ENCODE results near the gene GLRA1.
"Not testable (repeated sequence)": the region's sequence is repeated elsewhere in the genome, so short reads cannot be mapped to it uniquely, and the experiment has no call there.

Gene GLRA1

GRCh38 chr5:151810897-151811296 is 113.8 kb downstream of the GLRA1 start:
- no peak for DNase-seq

- DNase-seq = no peak
These were observed 114.2 kb downstream of the GLRA1 start for GRCh38 chr5:151810449-151810848.

GRCh38 chr5:151808451-151809169 is 116.0 kb downstream of the GLRA1 start:
- no peak for DNase-seq

GRCh38 chr5:151805414-151806223 is 119.0 kb downstream of the GLRA1 start:
- DNase-seq = no peak

GRCh38 chr5:151800532-151800931 is 124.1 kb downstream of the GLRA1 start:
- no peak for DNase-seq

- no peak for DNase-seq
These were observed 125.2 kb downstream of the GLRA1 start for GRCh38 chr5:151799407-151799806.

GRCh38 chr5:151798674-151799073 is 126.0 kb downstream of the GLRA1 start:
- no peak for DNase-seq

GRCh38 chr5:151795426-151795825 is 129.2 kb downstream of the GLRA1 start:
- no peak for DNase-seq

GRCh38 chr5:151793358-151793757 is 131.3 kb downstream of the GLRA1 start:
- DNase-seq = no peak

GRCh38 chr5:151787817-151788216 is 136.8 kb downstream of the GLRA1 start:
- DNase-seq = no peak

GRCh38 chr5:151786468-151786867 is 138.2 kb downstream of the GLRA1 start:
- DNase-seq = no peak

- no peak for DNase-seq
These were observed 140.5 kb downstream of the GLRA1 start for GRCh38 chr5:151784141-151784540.

GRCh38 chr5:151783664-151784063 is 141.0 kb downstream of the GLRA1 start:
- DNase-seq = not testable (repeated sequence)

- DNase-seq = no peak
These were observed 143.4 kb downstream of the GLRA1 start for GRCh38 chr5:151781201-151781600.

- DNase-seq = no peak
These were observed 144.3 kb downstream of the GLRA1 start for GRCh38 chr5:151780348-151780747.

GRCh38 chr5:151779531-151780125 is 145.0 kb downstream of the GLRA1 start:
- no peak for DNase-seq

GRCh38 chr5:151775025-151775606 is 149.5 kb downstream of the GLRA1 start:
- no peak for DNase-seq

GRCh38 chr5:151773951-151774350 is 150.7 kb downstream of the GLRA1 start:
- no peak for DNase-seq

- no peak for DNase-seq
These were observed 151.6 kb downstream of the GLRA1 start for GRCh38 chr5:151772846-151773561.

Measured in NCI-H2171 (cell line).